GM19372 (cell line): Measurements from ENCODE around the gene RNF175.

Experiments
- ATAC-seq: cut with Tn5 transposase; IDR thresholded peaks from one replicate; pipeline ENCODE4 v1.9.1; 2021; ENCODE audit warnings: mild to moderate bottlenecking, low read depth, moderate library complexity; ENCODE audit not compliant: unreplicated experiment

The RNF175 gene

DNA sequence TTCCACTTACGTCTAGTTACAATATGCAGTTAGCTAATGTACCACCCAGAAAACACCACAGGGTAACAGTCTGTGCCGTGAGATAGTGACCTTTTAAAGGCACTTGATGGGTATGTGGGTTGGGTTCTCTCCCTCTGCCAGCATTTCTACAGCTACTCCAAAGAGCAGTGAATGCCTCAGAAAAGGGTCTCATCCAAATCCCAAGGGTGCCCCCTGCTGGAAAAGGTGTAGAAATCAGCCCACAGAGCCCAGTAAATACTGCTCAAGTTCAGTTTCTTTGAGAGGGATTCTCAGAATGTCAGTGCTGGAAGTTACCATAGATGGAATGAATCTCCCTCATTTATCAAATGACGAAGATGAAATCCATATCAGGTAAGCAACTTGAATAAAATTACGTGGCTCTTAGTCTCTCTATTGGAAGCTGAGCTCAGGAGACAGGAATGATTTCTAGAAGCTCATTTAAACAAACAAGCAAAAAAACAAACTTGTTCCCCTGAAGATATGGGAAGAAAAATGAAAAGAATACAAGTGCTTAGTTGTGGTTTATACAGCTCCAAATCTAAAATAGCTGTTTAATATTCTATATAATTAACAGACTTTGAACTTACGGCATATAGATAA, 9.5 kb downstream of the RNF175 start:
- peak; percentile 89 for ATAC-seq

DNA sequence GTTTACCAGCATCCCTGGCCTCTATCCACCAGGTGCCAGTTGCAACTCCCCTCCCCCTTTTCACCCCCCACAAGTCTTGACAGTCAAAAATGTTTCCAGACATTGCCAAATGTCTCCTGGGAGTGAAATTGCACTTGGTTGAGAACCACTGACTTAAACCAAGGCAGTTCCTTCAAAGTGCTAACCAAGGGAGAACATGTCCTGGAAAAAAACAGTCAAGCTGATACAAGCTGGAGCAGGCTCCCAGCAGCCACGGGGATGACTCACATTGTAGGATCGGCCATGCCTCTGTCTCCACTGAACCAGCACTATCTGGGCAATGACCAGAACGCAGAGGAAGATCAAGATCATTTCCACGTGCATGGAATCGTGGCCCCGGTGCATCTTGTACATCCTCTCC, 11.4 kb downstream of the RNF175 start:
- ATAC-seq, result no peak

DNA sequence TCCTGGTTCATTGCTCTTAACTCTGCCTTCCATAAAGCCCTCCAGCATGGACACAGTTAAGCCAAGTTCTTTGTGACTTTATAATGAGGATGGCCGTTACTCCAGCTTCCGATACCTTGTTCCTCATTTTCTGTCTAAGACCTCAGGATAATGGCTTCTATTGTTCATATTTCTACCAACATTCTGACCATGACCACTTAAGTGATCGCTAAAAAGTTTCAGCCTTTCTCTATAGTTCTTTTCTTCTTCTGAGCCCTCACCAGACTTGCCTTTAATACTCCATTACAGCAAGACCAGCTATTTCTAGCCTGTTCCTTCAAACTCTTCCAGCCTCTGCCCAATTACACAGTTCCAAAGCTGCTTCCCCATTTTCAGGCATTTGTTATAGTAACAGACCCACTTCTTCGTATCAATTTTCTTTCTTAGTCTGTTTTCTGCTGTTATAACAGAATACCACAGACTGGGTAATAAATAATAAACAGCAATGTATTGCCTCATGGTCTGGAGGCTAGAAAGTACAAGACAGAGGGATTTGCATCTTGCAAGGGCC, 12.3 kb downstream of the RNF175 start:
- no peak for ATAC-seq

DNA sequence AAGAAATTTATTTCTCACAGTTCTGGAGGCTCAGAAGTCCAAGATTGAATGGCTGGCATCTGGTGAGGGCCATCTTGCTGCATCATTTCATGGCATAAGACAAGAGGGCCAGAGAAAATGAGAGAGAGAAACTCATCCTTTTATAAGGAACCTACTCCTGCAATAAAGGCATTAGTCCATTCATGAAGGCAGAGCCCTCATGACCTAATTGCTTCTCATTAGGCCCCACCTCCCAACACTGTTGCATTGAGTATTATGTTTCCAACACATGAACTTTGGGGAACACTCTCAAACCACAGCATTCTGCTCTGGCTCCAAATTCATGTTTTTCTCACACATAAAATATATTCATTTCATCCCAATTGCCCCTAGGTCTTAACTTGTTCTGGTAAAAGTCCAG, 14.2 kb downstream of the RNF175 start:
- no peak for ATAC-seq

DNA sequence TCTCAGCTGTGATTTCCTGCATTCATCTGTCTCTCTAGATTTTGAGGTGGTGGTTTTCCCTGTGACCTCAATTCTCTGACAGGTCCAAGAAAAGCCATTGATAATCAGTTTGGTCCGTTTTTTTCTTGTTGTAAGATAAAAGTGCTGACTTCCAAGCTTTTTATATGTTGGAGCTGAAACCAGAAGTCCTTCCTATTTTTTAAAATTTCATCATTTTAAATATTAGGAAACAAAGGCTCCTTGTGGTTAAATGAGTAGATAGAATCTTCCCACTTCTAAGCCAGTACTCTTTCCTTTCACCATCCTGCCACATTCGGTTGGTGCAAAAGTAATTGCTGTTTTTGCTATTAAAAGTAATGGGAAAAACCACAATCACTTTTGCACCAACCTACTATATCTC, 18.3 kb downstream of the RNF175 start:
- ATAC-seq, result no peak

DNA sequence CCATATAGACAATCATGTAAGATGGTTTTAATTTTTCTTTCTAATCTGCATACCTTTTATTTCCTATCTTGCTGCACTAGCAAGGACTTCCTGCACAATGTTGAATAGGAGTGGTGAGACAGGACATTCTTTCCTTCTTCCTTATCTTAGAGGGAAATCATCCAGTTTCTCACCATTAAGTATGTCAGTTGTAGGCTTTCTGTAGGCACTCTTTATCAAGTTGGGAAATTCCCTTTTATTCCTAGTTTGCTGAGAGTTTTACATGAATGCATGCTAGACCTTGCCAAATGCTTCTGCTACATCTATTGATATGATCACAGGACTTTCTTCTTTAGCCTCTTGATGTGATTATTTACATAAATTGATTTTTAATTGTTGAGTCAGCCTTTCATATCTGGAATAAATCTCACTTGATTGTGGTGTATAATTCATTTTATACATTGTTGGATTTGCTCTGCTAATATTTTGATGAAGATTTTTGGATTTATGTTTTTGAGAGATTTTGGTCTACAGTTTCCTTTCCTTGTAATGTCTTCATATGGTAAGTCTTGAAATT, 23.8 kb downstream of the RNF175 start:
- ATAC-seq, result no peak

DNA sequence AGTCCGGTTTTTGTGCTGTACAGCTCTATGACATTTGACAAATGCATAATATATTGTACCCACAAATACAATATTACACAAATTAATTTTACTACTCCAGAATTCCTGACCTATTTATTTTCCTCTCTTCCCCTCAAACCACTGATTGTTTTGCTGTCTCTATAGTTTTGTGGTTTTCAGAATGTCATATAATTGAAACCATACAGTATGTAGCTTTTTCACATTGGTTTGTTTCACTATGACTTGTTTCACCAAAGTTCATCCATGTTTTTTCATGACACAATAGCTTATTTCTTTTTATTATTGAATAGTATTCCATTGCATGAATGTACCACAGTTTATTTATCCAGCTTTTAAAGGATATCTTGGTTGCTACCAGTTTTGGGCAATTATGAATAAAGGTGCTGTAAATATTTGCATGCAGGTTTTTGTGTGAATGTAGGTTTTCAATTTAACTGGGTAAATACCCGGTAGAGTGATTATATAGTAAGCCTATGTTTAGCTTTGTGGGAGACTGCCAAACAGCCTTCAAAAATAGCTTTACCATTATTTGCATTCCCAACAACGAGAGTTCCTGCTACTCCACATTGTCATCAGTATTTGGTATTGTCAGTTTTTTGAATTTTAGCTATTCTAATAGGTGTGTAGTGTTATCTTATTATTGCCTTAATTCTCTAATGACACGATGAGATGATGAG, 25.9 kb downstream of the RNF175 start:
- ATAC-seq, result no peak

DNA sequence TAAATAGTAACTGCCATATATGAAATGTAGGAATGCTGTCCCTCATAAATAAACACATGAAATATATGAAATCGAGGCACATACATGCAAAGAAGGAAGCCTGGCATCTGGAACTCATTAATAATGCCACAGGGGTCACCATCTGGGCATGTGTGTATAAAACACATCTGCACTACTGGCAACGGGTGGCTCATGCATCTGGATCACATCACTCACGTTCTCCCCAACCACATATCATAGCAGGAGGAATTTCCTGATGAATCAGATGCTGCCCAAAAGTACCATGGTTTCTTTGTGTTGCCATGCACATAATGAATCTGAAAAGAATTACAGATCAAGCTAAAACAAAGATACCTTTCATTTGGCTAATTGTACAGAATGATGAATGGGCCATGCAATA, 28.6 kb downstream of the RNF175 start:
- no peak for ATAC-seq

DNA sequence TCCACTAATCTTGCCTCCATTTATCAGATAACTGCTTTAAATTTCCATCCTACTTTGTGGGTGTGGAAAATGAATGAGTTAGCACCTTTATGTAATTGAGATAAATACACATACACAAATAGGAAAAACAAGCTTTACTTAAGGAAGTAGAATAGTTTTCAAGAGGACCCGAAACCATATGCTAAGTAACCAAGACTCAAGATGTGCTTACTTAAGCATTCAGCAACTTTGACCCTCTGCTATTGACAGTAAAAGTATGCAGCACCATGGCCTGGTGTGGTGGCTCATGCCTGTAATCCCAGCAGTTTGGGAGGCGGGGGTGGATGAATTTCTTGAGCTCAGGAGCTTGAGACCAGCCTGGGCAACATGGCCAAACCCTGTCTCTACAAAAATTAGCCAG, 29.9 kb downstream of the RNF175 start:
- no peak for ATAC-seq

DNA sequence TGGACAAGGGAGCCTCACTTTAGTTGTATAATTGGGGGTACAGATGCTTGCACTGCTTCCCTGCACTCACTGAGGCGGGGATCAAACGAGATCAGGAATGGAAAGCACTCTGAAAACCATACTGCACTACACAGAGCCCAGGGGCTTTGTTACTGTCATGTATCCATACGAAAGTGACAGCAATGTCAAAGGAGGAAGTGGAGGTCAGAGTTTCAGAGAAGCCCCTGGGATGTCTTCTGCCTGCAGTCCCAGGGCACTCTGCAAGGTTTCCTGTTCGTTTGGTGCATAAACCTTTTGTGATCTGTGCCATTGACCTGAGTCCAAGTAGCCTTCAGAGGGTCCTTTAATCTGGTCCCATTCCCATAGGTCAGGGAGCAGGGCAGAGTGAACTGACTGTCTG, 31.2 kb downstream of the RNF175 start:
- no peak for ATAC-seq

DNA sequence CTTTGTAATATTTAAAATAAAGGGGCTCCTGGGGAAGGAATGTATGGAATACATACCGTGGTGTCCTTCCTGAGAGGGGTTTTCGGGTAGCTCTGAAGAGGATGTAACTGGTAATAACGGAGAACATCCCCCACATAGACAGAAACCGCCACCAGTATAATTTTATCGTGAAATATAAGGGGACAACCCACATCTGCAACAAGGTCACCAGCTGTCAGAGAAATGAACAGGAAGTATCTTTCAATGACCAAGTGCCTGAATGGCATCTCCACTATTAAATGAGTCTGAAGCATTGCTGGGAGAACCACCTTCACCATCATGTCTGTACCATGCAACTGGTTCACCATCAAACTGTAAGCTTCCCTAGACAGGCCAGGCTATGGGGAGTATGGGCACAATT, 31.7 kb downstream of the RNF175 start:
- no peak for ATAC-seq

DNA sequence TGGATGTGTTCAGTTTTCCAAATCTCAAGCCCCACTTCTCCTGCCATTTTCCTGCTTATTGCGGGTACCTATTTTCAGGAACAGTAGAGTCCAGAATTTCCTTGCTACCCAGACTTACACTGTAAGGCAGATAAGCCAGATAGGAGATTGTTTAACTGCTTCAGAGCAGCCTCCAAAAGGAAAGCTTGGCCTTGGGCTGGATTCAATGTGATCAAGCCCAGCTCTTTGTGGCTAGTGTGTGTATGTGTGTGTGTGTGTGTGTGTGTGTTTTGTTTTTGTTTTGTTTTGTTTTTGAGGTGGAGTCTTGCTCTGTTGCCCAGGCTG, 34.0 kb downstream of the RNF175 start:
- ATAC-seq, result no peak

DNA sequence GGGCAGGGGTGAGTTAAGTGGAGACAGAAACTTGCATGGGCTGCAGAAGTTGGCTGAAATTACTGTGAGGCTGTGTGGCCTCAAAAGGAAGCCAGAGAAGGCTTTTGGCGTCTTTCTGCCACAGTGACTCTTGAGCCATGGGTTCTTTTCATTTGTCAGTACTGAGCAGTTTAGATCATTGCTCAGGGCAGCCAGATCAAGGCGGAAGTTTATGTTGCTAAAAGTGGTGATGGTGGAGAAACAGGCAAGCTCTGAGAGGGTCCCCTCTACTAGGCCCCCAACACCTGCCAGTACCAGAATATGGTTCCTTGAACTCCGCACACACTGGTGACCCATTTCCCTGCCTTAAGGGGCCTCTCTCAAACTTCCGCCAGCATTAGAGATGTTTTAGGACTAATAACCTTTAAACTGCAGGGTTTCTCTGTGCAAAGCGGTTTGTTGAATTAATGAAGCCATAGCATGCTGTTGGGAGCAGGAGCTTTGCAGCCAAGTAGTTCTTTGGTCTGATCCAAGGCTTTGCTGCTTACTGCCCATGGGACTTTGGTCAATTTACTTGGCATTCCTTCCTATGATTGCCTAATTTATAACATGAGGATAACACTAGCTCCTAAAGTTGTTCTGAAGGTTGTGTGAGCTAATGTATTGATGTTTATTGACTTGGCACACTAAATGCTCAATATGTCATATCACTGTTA, 34.5 kb downstream of the RNF175 start:
- no peak for ATAC-seq

DNA sequence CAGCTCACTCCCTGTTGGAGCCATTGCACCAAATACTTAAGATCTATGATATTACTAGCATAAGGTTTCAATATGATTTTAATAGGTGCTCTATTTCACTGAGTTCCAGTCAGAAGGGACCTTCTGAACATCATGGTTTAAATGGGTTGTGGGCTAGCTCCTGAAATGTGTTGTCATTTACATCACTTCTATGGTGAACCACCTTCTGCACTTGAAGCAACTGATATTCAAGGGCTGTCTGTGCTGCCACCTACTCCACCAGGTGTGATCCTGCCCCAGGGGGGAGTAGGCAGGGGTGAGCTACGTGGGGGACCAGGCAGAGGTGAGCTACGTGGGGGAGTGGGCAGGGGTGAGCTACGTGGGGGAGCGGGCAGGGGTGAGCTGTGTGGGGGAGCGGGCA, 35.2 kb downstream of the RNF175 start:
- no peak for ATAC-seq

DNA sequence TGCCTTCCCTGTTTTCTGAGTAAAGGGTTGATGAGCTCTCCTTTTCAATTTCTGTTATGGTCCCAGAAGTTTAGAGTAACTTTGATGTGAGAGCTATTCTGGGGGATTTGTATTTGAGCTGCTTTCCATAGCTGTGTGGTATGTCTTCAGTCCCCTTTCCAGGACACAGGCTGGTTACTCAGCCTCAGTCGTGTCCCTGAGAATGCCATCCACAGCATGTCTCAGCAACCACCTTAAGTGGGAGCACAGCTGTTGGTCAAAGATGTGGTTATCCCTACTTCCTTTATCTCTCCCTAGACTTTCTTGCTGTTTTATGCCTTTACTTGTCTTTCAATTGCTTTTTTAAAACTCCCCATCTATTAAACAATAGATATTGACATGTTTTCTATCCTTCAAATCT, 37.8 kb downstream of the RNF175 start:
- no peak for ATAC-seq

DNA sequence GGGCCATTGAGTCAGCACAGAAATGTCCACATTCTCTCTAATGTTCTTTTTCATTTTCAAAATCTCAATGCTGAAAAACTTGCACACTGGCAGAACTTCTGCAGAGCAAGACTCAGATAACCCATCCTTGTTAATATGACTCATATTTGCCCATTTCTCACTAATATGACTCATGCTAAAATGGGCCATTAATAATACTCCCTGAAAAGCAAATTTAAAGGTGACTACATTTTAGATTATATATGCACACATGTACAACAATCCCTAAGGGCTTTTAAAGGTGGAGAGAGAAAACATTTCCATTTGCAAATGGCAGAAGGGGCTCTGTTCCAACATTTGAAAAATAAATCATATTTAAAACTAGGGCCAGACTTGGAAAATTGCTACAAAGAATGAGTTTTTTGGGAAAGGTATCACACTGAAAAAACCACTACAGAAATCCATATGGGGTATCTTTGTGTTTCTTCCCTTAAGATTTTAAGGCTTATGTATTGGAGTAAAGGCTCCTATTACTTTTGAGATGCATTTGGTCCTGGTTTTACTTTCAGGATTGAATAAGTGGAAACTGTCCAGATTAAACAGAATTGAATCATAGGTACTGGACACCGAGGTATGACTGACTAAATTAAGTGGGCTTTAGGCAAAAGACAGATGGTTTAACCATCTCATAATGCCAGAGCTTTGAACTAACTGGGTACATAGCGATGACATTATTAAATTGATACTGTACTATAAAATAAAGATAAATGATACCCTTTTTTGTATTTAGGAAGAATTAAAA, 45.8 kb downstream of the RNF175 start:
- no peak for ATAC-seq

DNA sequence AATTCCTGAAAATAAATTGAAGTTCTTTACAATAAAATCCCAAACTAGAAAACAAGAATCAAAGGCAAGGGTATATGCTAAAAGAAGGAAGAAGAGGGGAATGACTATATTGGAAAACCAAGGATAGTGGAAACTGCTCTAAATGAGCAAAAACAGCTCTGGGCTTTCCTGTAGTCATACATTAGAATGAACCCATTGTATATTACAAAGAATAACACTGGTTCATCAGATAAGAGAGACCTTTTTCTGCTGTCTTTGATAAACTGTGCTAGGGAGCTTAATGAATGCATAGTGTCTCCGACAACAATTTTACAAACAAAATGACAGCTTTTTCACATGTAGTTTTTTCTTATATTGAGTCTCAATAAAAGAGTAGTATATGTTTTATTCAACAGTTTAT, 49.1 kb downstream of the RNF175 start:
- no peak for ATAC-seq

DNA sequence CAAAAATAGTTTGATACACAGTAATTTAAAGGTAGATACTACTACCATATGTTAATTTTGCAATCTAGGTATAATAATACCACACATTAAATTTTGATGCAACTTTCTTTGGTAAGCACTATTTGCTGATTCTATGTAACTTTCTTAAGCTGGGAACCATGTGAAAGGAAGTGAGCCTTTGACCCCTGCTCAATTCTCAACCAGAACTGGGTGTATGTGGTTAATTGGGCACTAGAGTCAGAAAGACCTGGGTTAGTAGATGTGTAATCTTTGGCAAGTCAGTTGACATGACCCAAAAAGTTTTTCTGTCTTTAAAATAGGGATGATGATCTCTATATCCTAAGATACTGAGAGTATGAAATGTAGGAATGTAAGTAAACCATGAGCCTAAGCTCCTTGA, 53.3 kb downstream of the RNF175 start:
- peak; percentile 30 for ATAC-seq

DNA sequence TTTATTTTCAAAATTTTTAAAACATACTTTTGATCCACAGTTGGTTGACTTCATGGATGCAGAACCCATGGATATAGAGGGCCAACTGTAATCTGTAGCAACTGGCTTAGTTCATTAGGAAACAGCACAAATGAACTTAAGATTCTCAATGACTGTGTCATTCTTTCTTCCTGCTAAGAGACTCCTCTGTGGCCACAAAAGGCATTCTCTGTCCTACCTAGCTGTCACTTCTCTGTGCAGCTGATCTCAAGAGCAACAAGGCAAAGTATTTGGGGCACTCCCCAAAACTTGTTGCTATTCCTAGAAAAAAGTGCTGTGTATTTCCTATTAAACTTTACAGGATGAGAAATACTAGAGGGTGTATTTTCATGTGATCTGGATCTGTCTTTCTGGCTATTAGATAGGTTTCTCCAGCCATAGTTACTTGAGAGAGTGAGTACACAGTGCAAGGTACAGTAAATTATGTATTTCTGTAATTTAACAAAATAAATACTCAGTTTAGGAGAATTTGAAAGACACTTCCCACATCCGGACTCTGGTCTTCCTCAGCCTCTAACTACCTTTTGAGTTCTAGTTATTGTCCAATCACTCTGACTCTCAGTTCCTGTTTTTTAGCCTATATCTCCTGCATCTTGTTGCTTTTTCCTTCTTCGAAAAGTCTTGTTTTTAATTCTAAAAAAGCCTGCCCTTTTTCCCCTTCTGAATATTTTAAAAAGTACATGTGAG, 53.9 kb downstream of the RNF175 start:
- peak; percentile 81 for ATAC-seq

DNA sequence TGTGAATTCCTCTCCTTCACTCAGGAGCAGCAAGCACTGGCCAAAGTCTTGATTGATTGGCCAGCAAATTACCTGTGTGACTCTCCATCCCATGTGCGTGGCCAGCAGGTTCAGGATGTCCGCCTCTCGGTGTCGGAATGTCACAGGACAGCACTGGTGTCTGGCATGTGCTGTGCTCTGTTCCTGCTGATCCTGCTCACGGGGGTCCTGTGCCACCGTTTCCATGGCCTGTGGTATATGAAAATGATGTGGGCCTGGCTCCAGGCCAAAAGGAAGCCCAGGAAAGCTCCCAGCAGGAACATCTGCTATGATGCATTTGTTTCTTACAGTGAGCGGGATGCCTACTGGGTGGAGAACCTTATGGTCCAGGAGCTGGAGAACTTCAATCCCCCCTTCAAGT, 55.3 kb downstream of the RNF175 start:
- ATAC-seq, result no peak
